Measurements from ENCODE around the gene FRY. TPM values are rescaled to one million over a fixed set of nuclear protein-coding genes. Genes with fewer than 3 reads are reported as not detected.
"Not testable (repeated sequence)": the region's sequence is repeated elsewhere in the genome, so short reads cannot be mapped to it uniquely, and the experiment has no call there.

Gene FRY
- total RNA-seq, 1 experiment from 2014 or later, result 4.7 TPM

DNA sequence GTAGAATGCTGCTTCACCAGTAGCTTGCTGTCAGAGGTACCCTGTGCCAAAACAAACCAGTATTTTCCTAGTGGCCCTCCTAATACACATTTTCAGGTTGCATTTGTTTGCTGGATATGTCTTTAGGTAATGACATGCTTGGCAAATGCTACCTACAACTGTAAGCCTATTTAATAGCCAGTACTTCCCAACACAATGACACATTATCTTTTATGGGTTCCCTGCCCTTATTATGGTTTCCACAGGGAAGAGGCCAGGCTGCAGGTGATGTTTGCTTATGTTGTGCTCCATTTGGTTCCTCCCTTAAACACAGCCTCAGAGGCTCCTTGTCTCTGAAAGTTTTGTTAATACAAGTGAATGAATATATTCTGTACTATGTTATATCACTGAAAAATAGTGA is 24.7 kb downstream of the FRY start:
- Histone ChIP-seq H3K9me2 (ENCODE audit: insufficient read depth) (no peaks in the 10 kb centered on the region; the same call in 1 of the 2 replicates), H3F3A (ENCODE audit: insufficient read depth, low read depth) (no peaks in the 10 kb centered on the region), H3K9me3 (ENCODE audit: insufficient read depth, low read depth) (no peaks in the 10 kb centered on the region), H3K4me1 (replicated peaks; ENCODE audit: insufficient read depth) (0 out of 2 replicates have a peak, but pooled peaks cover 4% of the 10 kb centered on the region), H3K27me3 (ENCODE audit: insufficient read depth, low read depth) (no peaks in the 10 kb centered on the region), H2AFZ (no peak overlapping the region), H3K36me3 (ENCODE audit: low read depth) (no peaks in the 10 kb centered on the region), H3K4me3 (no peak overlapping the region), H3K79me2 (ENCODE audit: low read depth) (no peaks in the 10 kb centered on the region), H3K27ac (no peak overlapping the region), H4K20me1 (ENCODE audit: insufficient read depth) (no peaks in the 10 kb centered on the region), H3K4me2 (no peak overlapping the region)
- intact Hi-C loops (cut with micrococcal nuclease; ENCODE audit: unreplicated experiment), result no loop called here
- no peak for DNase-seq
- TF ChIP-seq, protein P1, sequence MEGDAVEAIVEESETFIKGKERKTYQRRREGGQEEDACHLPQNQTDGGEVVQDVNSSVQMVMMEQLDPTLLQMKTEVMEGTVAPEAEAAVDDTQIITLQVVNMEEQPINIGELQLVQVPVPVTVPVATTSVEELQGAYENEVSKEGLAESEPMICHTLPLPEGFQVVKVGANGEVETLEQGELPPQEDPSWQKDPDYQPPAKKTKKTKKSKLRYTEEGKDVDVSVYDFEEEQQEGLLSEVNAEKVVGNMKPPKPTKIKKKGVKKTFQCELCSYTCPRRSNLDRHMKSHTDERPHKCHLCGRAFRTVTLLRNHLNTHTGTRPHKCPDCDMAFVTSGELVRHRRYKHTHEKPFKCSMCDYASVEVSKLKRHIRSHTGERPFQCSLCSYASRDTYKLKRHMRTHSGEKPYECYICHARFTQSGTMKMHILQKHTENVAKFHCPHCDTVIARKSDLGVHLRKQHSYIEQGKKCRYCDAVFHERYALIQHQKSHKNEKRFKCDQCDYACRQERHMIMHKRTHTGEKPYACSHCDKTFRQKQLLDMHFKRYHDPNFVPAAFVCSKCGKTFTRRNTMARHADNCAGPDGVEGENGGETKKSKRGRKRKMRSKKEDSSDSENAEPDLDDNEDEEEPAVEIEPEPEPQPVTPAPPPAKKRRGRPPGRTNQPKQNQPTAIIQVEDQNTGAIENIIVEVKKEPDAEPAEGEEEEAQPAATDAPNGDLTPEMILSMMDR (conservative IDR thresholded peaks at IDR 0.05), result no peak
- no peak for TF ChIP-seq EZH2 (IDR thresholded peaks at IDR 0.05; ENCODE audit: low read depth)
- CTCF ChIA-PET, result no interaction called here
- POLR2A ChIA-PET (ENCODE audit: unreplicated experiment), result no interaction called here
- no TSS peak for BruUV-seq (replicated peaks)

DNA sequence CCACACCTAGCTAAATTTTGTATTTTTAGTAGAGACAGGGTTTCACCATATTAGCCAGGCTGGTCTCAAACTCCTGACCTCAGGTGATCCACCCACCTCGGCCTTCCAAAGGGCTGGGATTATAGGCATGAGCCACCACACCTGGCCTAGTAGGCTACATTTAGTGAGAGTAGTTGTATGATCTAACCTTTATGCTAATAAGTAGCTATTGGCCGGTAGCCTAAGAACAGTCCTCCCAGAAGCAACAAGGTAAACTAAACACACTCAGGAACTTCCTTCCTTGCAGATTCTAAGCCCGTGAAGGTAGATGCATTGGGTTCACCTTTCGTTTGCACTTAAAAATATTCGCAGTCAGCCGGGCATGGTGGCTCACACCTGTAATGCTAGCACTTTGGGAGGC is 25.8 kb downstream of the FRY start:
- H3K79me2 ChIP-seq (ENCODE audit: low read depth); H3K9me2 ChIP-seq (ENCODE audit: insufficient read depth); H4K20me1 ChIP-seq (ENCODE audit: insufficient read depth); H2AFZ ChIP-seq; H3K27ac ChIP-seq; H3F3A ChIP-seq (ENCODE audit: insufficient read depth, low read depth); H3K36me3 ChIP-seq (ENCODE audit: low read depth); intact Hi-C loops (cut with micrococcal nuclease; ENCODE audit: unreplicated experiment); POLR2A ChIA-PET (ENCODE audit: unreplicated experiment); BruUV-seq (replicated peaks); H3K9me3 ChIP-seq (ENCODE audit: insufficient read depth, low read depth); H3K4me3 ChIP-seq; CTCF ChIA-PET; DNase-seq; H3K4me1 ChIP-seq (replicated peaks; ENCODE audit: insufficient read depth); H3K27me3 ChIP-seq (ENCODE audit: insufficient read depth, low read depth); H3K4me2 ChIP-seq: not testable (repeated sequence)

GRCh38 chr13:32059511-32059984 is 28.0 kb downstream of the FRY start:
- TF ChIP-seq EZH2 (IDR thresholded peaks at IDR 0.05; ENCODE audit: low read depth), result no peak
- TF ChIP-seq, protein P1 (conservative IDR thresholded peaks at IDR 0.05), result no peak
- no peak for DNase-seq
- Histone ChIP-seq H3K27me3 (ENCODE audit: insufficient read depth, low read depth) (no peaks in the 10 kb centered on the region), H3K4me3 (no peak overlapping the region), H3K9me3 (ENCODE audit: insufficient read depth, low read depth) (no peaks in the 10 kb centered on the region), H3K4me1 (replicated peaks; ENCODE audit: insufficient read depth) (no peaks in the 10 kb centered on the region), H3F3A (ENCODE audit: insufficient read depth, low read depth) (no peaks in the 10 kb centered on the region), H3K9me2 (ENCODE audit: insufficient read depth) (no peaks in the 10 kb centered on the region), H3K27ac (no peak overlapping the region), H4K20me1 (ENCODE audit: insufficient read depth) (no peaks in the 10 kb centered on the region), H3K4me2 (no peak overlapping the region), H2AFZ (no peak overlapping the region), H3K36me3 (ENCODE audit: low read depth) (no peaks in the 10 kb centered on the region), H3K79me2 (ENCODE audit: low read depth) (no peaks in the 10 kb centered on the region)
- intact Hi-C loops (cut with micrococcal nuclease; ENCODE audit: unreplicated experiment), result no loop called here
- no TSS peak for BruUV-seq (replicated peaks)
- ChIA-PET POLR2A (ENCODE audit: unreplicated experiment) (no interaction called here), CTCF (no interaction called here)

GRCh38 chr13:32060401-32060878 is 28.9 kb downstream of the FRY start:
- Histone ChIP-seq H3K36me3 (ENCODE audit: low read depth) (no peaks in the 10 kb centered on the region), H4K20me1 (ENCODE audit: insufficient read depth) (no peaks in the 10 kb centered on the region), H3K9me2 (ENCODE audit: insufficient read depth) (no peaks in the 10 kb centered on the region), H3K79me2 (ENCODE audit: low read depth) (no peaks in the 10 kb centered on the region), H3K9me3 (ENCODE audit: insufficient read depth, low read depth) (no peaks in the 10 kb centered on the region), H3F3A (ENCODE audit: insufficient read depth, low read depth) (no peaks in the 10 kb centered on the region), H3K4me2 (no peak overlapping the region), H3K27me3 (ENCODE audit: insufficient read depth, low read depth) (no peaks in the 10 kb centered on the region), H3K27ac (no peak overlapping the region), H3K4me1 (replicated peaks; ENCODE audit: insufficient read depth) (no peaks in the 10 kb centered on the region), H3K4me3 (no peak overlapping the region), H2AFZ (no peak overlapping the region)
- no TSS peak for BruUV-seq (replicated peaks)
- TF ChIP-seq, protein P1 (conservative IDR thresholded peaks at IDR 0.05), result no peak
- TF ChIP-seq EZH2 (IDR thresholded peaks at IDR 0.05; ENCODE audit: low read depth), result no peak
- DNase-seq, result no peak
- intact Hi-C loops (cut with micrococcal nuclease; ENCODE audit: unreplicated experiment), result no loop called here
- ChIA-PET POLR2A (ENCODE audit: unreplicated experiment) (interaction anchor here (0.7 kb wide), 1 partner anchor 1877 kb away, joined by 15 read pairs; no protein-coding TSS in a partner anchor), CTCF (no interaction called here)

Data from PC-9 (cell line).